Omental fat pad (tissue), 4 donors: Measurements from ENCODE around the gene PTPRM. TPM values are rescaled to one million over a fixed set of nuclear protein-coding genes. Genes with fewer than 3 reads are reported as not detected.

Source experiments
- ATAC-seq: fragments of 150-250 bp; one replicate; pipeline ENCODE4 v1.9.1; 2016; ENCODE audit warnings: mild to moderate bottlenecking, moderate library complexity; ENCODE audit not compliant: low FRiP score
- DNase-seq: peaks from one replicate; pipeline ENCODE4 v3.0.0-alpha.2; 2019; ENCODE audit warnings: low spot score
- CTCF ChIP-seq, 3 donors: fragments of 450-650 bp; IDR thresholded peaks; one replicate each; pipeline ENCODE4 v1.5.1; 2016 to 2017; ENCODE audit warnings: antibody characterized with exemption in 3 of 3, mild to moderate bottlenecking in 3 of 3, moderate library complexity in 2 of 3
- total RNA-seq, 4 donors: library from RNA; depleted of rRNA; stranded (reverse); fragments of >200 nt; gene quantifications; one replicate each; pipeline ENCODE4 v1.1.0, GENCODE V29; 2016

Gene PTPRM
- total RNA-seq, 4 donors from 2014 or later, result 64.8 to 238 (median 144) TPM

GRCh38 chr18:7923105-7923504, 356.0 kb downstream of the PTPRM start:
- no peak for TF ChIP-seq CTCF (IDR thresholded peaks at IDR 0.05)
- ATAC-seq (no peak), DNase-seq (no peak)

- DNase-seq, result no peak
- ATAC-seq, result no peak
- no peak for TF ChIP-seq CTCF (IDR thresholded peaks at IDR 0.05)
Measured at GRCh38 chr18:7924616-7925015, 357.5 kb downstream of the PTPRM start.

- no peak for DNase-seq
- ATAC-seq, result no peak
- no peak for TF ChIP-seq CTCF (IDR thresholded peaks at IDR 0.05)
Measured at GRCh38 chr18:7926526-7926925, 359.4 kb downstream of the PTPRM start.

- DNase-seq, result no peak
- TF ChIP-seq CTCF (IDR thresholded peaks at IDR 0.05), result no peak
- ATAC-seq, result no peak
Measured at GRCh38 chr18:7927119-7927518, 360.0 kb downstream of the PTPRM start.

GRCh38 chr18:7931763-7932162, 364.6 kb downstream of the PTPRM start:
- ATAC-seq, result no peak
- no peak for TF ChIP-seq CTCF (IDR thresholded peaks at IDR 0.05)
- DNase-seq, result no peak

GRCh38 chr18:7937268-7937667, 370.2 kb downstream of the PTPRM start:
- TF ChIP-seq CTCF (IDR thresholded peaks at IDR 0.05), result no peak
- ATAC-seq, result no peak
- no peak for DNase-seq

- ATAC-seq, result no peak
- no peak for DNase-seq
- TF ChIP-seq CTCF (IDR thresholded peaks at IDR 0.05), result no peak
Measured at GRCh38 chr18:7939521-7939920, 372.4 kb downstream of the PTPRM start.
